H1 (cell line): ENCODE data around the gene MZF1. TPM values are rescaled to one million over a fixed set of nuclear protein-coding genes. Genes with fewer than 3 reads are reported as not detected.
"Not testable (repeated sequence)": the region's sequence is repeated elsewhere in the genome, so short reads cannot be mapped to it uniquely, and the experiment has no call there.

Source experiments
- CTCF ChIA-PET: fragments of 300-600 bp; sonication (Branson Sonifier 250); formaldehyde crosslinking; loops from one replicate; lab custom pipeline; 2021; ENCODE audit not compliant: partially characterized antibody; lab: Charles Lee
- POLR2A ChIA-PET: fragments of 300-600 bp; sonication (Branson Sonifier 250); formaldehyde crosslinking; loops from one replicate; lab custom pipeline; 2021; ENCODE audit warnings: inconsistent platforms; ENCODE audit not compliant: partially characterized antibody; lab: Charles Lee
- DNase-seq, 2 experiments: peaks; one replicate each; pipeline versions ENCODE4 v3.0.0 to v3.0.0-alpha.2; 2010 to 2022; ENCODE audit warnings: low spot score in 2 of 2, low read depth in 1 of 2, mixed read lengths in 1 of 2
- FAIRE-seq: peaks from 2 replicates; lab custom pipeline; 2011; peaks lifted over from hg19 to GRCh38; lab: Jason Lieb, UNC
- H2AFZ ChIP-seq: 2 replicates; pipeline ENCODE4 v1.8.1; 2012; ENCODE audit warnings: low read length, inconsistent platforms
- H2AK5ac ChIP-seq: 2 replicates; pipeline ENCODE4 v1.6.1; 2013; ENCODE audit warnings: low read depth, low read length
- H2BK120ac ChIP-seq: replicated peaks from 2 replicates; pipeline ENCODE3; 2013; ENCODE audit warnings: low read depth, low read length, inconsistent platforms
- H2BK12ac ChIP-seq: 2 replicates; pipeline ENCODE4 v1.6.1; 2013; ENCODE audit warnings: low read depth, low read length
- H2BK15ac ChIP-seq: 2 replicates; pipeline ENCODE4 v1.6.1; 2013; ENCODE audit warnings: low read length
- H2BK20ac ChIP-seq: 2 replicates; pipeline ENCODE4 v1.6.1; 2013; ENCODE audit warnings: low read length
- H2BK5ac ChIP-seq: 2 replicates; pipeline ENCODE4 v1.6.1; 2013; ENCODE audit warnings: low read depth, low read length
- H3K14ac ChIP-seq: 2 replicates; pipeline ENCODE4 v1.6.1; 2013; ENCODE audit warnings: inconsistent platforms; ENCODE audit not compliant: insufficient read length
- H3K18ac ChIP-seq: 2 replicates; pipeline ENCODE4 v1.6.1; 2013; ENCODE audit warnings: low read length; ENCODE audit errors: extremely low read depth
- H3K23ac ChIP-seq: 2 replicates; pipeline ENCODE4 v1.6.1; 2013; ENCODE audit warnings: inconsistent platforms; ENCODE audit not compliant: insufficient read length
- H3K23me2 ChIP-seq: 2 replicates; pipeline ENCODE4 v1.6.1; 2013; ENCODE audit warnings: low read depth, low read length
- H3K27ac ChIP-seq: 2 replicates; pipeline ENCODE4 v1.6.1; 2011; ENCODE audit warnings: low read depth, low read length, inconsistent platforms
- H3K27me3 ChIP-seq, 4 experiments: replicated peaks in 1 of 4; 1 replicate in 1 of 4; 2 replicates in 3 of 4; pipeline versions ENCODE4 v1.6.1 to v1.8.1; 2011 to 2013; ENCODE audit warnings: low read length in 3 of 4, mild to moderate bottlenecking in 3 of 4, inconsistent platforms in 2 of 4, mixed read lengths in 2 of 4, moderate library complexity in 1 of 4; ENCODE audit not compliant: control insufficient read depth in 3 of 4, insufficient read depth in 3 of 4; ENCODE audit errors: extremely low read depth in 1 of 4
- H3K36me3 ChIP-seq, 4 experiments: 2 replicates each; pipeline versions ENCODE4 v1.6.1 to v1.8.1; 2011 to 2013; ENCODE audit warnings: mild to moderate bottlenecking in 4 of 4, low read length in 3 of 4, moderate library complexity in 2 of 4, control low read depth in 1 of 4, inconsistent platforms in 1 of 4; ENCODE audit not compliant: insufficient read depth in 4 of 4, control insufficient read depth in 2 of 4
- H3K4ac ChIP-seq: replicated peaks from 2 replicates; pipeline ENCODE3; 2013; ENCODE audit warnings: low read length, low read depth, mixed read lengths, inconsistent platforms; ENCODE audit not compliant: insufficient read length
- H3K4me1 ChIP-seq, 4 experiments: replicated peaks in 1 of 4; 1 replicate in 1 of 4; 2 replicates in 3 of 4; pipeline versions ENCODE4 v1.6.1 to v1.8.1; 2011 to 2013; ENCODE audit warnings: low read length in 3 of 4, inconsistent platforms in 2 of 4, mixed read lengths in 1 of 4; ENCODE audit not compliant: insufficient read depth in 4 of 4, control insufficient read depth in 3 of 4
- H3K4me2 ChIP-seq, 2 experiments: 2 replicates each; pipeline versions ENCODE4 v1.6.1 to v1.8.1; 2011 to 2013; ENCODE audit warnings: low read depth in 2 of 2, low read length in 2 of 2, control low read depth in 1 of 2, inconsistent platforms in 1 of 2, mild to moderate bottlenecking in 1 of 2; ENCODE audit not compliant: insufficient read depth in 1 of 2
- H3K4me3 ChIP-seq, 4 experiments: fragments of 200-600, 300-600 bp in 1 of 4; sonication (generic), shearing (Covaris generic), sonication (Bioruptor Twin) in 1 of 4; 2 replicates each; pipeline versions ENCODE4 v1.5.1 to v1.8.1; 2011 to 2016; ENCODE audit warnings: low read length in 4 of 4, low read depth in 3 of 4, control low read depth in 2 of 4, inconsistent platforms in 2 of 4, mild to moderate bottlenecking in 2 of 4, mixed read lengths in 1 of 4, moderate library complexity in 1 of 4; ENCODE audit not compliant: insufficient read depth in 2 of 4; ENCODE audit errors: extremely low read depth in 1 of 4
- H3K56ac ChIP-seq: replicated peaks from 2 replicates; pipeline ENCODE3; 2013; ENCODE audit warnings: low read depth, mild to moderate bottlenecking, mixed read lengths, low read length, inconsistent platforms; ENCODE audit not compliant: insufficient read length
- H3K79me1 ChIP-seq: 2 replicates; pipeline ENCODE4 v1.6.1; 2013; ENCODE audit warnings: low read depth, low read length, control low read depth
- H3K79me2 ChIP-seq, 2 experiments: 2 replicates each; pipeline versions ENCODE4 v1.6.1 to v1.8.1; 2012 to 2013; ENCODE audit warnings: low read length in 2 of 2, mild to moderate bottlenecking in 2 of 2, inconsistent platforms in 1 of 2; ENCODE audit not compliant: insufficient read depth in 2 of 2, control insufficient read depth in 1 of 2
- H3K9ac ChIP-seq, 4 experiments: replicated peaks in 1 of 4; 1 replicate in 1 of 4; 2 replicates in 3 of 4; pipeline versions ENCODE4 v1.6.1 to v1.8.1; 2011 to 2013; ENCODE audit warnings: low read depth in 3 of 4, low read length in 3 of 4, control low read depth in 2 of 4, mild to moderate bottlenecking in 2 of 4, moderate library complexity in 2 of 4, inconsistent platforms in 1 of 4; ENCODE audit errors: extremely low read depth in 1 of 4
- H3K9me3 ChIP-seq, 2 experiments: 2 replicates each; pipeline versions ENCODE4 v1.6.1 to v1.8.1; 2012 to 2013; ENCODE audit warnings: mild to moderate bottlenecking in 2 of 2, moderate library complexity in 2 of 2, control low read depth in 1 of 2, inconsistent platforms in 1 of 2, low read depth in 1 of 2, low read length in 1 of 2, mixed read lengths in 1 of 2; ENCODE audit not compliant: insufficient read depth in 2 of 2
- H4K20me1 ChIP-seq, 2 experiments: replicated peaks in 1 of 2; 2 replicates each; pipeline versions ENCODE3 to v1.8.1; 2011 to 2013; ENCODE audit warnings: inconsistent platforms in 2 of 2, low read length in 2 of 2, mild to moderate bottlenecking in 1 of 2; ENCODE audit not compliant: insufficient read depth in 2 of 2, control insufficient read depth in 1 of 2
- H4K5ac ChIP-seq: 2 replicates; pipeline ENCODE4 v1.6.1; 2013; ENCODE audit warnings: low read length, low read depth, mixed read lengths, inconsistent platforms; ENCODE audit not compliant: insufficient read length
- H4K8ac ChIP-seq: 2 replicates; pipeline ENCODE4 v1.8.0; 2013; ENCODE audit warnings: mild to moderate bottlenecking, moderate library complexity, low read length, inconsistent platforms; ENCODE audit not compliant: insufficient read depth; ENCODE audit errors: extremely low read depth
- H4K91ac ChIP-seq: replicated peaks from 2 replicates; pipeline ENCODE3; 2013; ENCODE audit warnings: low read length, mixed read lengths, inconsistent platforms; ENCODE audit not compliant: insufficient read length
- CTCF ChIP-seq, 3 experiments: IDR thresholded peaks; 1 replicate in 2 of 3; 2 replicates in 1 of 3; pipeline versions ENCODE4 v1.5.1 to v1.6.1; 2011; ENCODE audit warnings: low read length in 3 of 3, mild to moderate bottlenecking in 3 of 3, inconsistent platforms in 2 of 3, low read depth in 1 of 3, moderate library complexity in 1 of 3; ENCODE audit not compliant: insufficient read depth in 1 of 3; ENCODE audit errors: control extremely low read depth in 1 of 3
- WGBS, 2 experiments: shearing (Covaris generic) in 1 of 2; methylation state at CpG; one replicate each; pipeline versions ENCODE4 v1.1.6 to v1.1.7; 2013 to 2015; ENCODE audit warnings: low lambda C conversion rate in 2 of 2, mixed read lengths in 2 of 2, inconsistent platforms in 1 of 2, low coverage in 1 of 2, missing lambda C conversion rate in 1 of 2; ENCODE audit not compliant: insufficient replicate concordance in 2 of 2, insufficient coverage in 1 of 2, insufficient read length in 1 of 2; ENCODE audit errors: extremely low coverage in 1 of 2, missing lambda C conversion rate in 1 of 2; 5-methylcytosine and 5-hydroxymethylcytosine counted together
- polyA plus RNA-seq, 7 experiments: library from polyadenylated mRNA; depleted of rRNA in 3 of 7; stranded (reverse) in 5 of 7; unstranded in 2 of 7; fragments of >200 nt in 5 of 7; fragments of 200-250 nt in 2 of 7; gene quantifications; 1 replicate in 5 of 7; 2 replicates in 1 of 7; 4 replicates in 1 of 7; pipeline versions ENCODE4 v1.2.1 to v1.2.3, GENCODE V29; 2011 to 2013; ENCODE audit warnings: missing spikeins in 2 of 7, mixed read lengths in 2 of 7
- total RNA-seq: library from RNA; stranded (reverse); fragmentation: NEBNext Ultra II Directional; extraction: Animal tissue kit (Norgen Biotek cat#: 25700); gene quantifications from 2 replicates; pipeline ENCODE4 v1.2.1, GENCODE V29; 2021

MZF1 gene
- total and polyA plus RNA-seq, 2 of the 8 experiments (the other 6 are each of a cell fraction or from before 2014, with no cell fraction given) = 15.2 to 25.0 TPM

- H3K4me2 ChIP-seq, H2BK20ac ChIP-seq, POLR2A ChIA-PET, FAIRE-seq, H3K4me1 ChIP-seq, H3K9me3 ChIP-seq, H4K5ac ChIP-seq, H3K4me3 ChIP-seq, H3K23ac ChIP-seq, H2BK12ac ChIP-seq, H3K23me2 ChIP-seq, H4K8ac ChIP-seq, H2AFZ ChIP-seq, H3K36me3 ChIP-seq, H4K91ac ChIP-seq, H3K9ac ChIP-seq, H2BK120ac ChIP-seq, H2AK5ac ChIP-seq, H3K4ac ChIP-seq, H4K20me1 ChIP-seq, H3K27me3 ChIP-seq, H3K14ac ChIP-seq, H2BK15ac ChIP-seq, H2BK5ac ChIP-seq, H3K18ac ChIP-seq, H3K56ac ChIP-seq, H3K79me2 ChIP-seq, H3K27ac ChIP-seq, H3K79me1 ChIP-seq: not testable (repeated sequence)
- CTCF ChIA-PET = interaction anchor here (1.2 kb wide), 1 partner anchor 27 kb away, joined by 4 read pairs; no protein-coding TSS in a partner anchor
- DNase-seq = peak in 1 of 2 experiments; percentile 43
- peak; percentile 0 to 43 (median 2) for TF ChIP-seq CTCF (IDR thresholded peaks at IDR 0.05; ENCODE audit: control extremely low read depth in 1 of 3, insufficient read depth in 1 of 3, low read depth in 1 of 3, low read length in 3 of 3)
- WGBS, 2 experiments = 90% methylated on average over 8 of the region's 62 CpGs; no CpG with 5 or more reads in 1 of the 2 experiments
Observed at GRCh38 chr19:58606251-58606896, 33.2 kb upstream of the MZF1 start.
